Breast epithelium (tissue), 3 donors: ENCODE data around the gene FAM227B.
"Not testable (repeated sequence)": the region's sequence is repeated elsewhere in the genome, so short reads cannot be mapped to it uniquely, and the experiment has no call there.

Experiments
- CTCF ChIP-seq, 3 donors: fragments of 450-650 bp; IDR thresholded peaks; one replicate each; pipeline ENCODE4 v1.5.1; 2016 to 2017; ENCODE audit warnings: antibody characterized with exemption in 3 of 3, mild to moderate bottlenecking in 3 of 3, moderate library complexity in 3 of 3
- POLR2A ChIP-seq: fragments of 450-650 bp; IDR thresholded peaks from one replicate; pipeline ENCODE4 v1.6.1; 2016; ENCODE audit warnings: antibody characterized with exemption, mild to moderate bottlenecking, moderate library complexity
- POLR2AphosphoS5 ChIP-seq, 3 donors: sonication (generic); formaldehyde crosslinking; IDR thresholded peaks; one replicate each; pipeline ENCODE4 v1.6.1; 2017; ENCODE audit warnings: antibody characterized with exemption in 3 of 3

GRCh38 chr15:49550342-49550741 lies 70.3 kb downstream of the FAM227B start:
- not testable (repeated sequence) for TF ChIP-seq CTCF (IDR thresholded peaks at IDR 0.05); POLR2AphosphoS5 (IDR thresholded peaks at IDR 0.05); POLR2A
